ENCODE results near the gene CDH4. TPM values are rescaled to one million over a fixed set of nuclear protein-coding genes. Genes with fewer than 3 reads are reported as not detected.

Gene CDH4
- total RNA-seq, 1 experiment from 2014 or later = 25.0 TPM

DNA sequence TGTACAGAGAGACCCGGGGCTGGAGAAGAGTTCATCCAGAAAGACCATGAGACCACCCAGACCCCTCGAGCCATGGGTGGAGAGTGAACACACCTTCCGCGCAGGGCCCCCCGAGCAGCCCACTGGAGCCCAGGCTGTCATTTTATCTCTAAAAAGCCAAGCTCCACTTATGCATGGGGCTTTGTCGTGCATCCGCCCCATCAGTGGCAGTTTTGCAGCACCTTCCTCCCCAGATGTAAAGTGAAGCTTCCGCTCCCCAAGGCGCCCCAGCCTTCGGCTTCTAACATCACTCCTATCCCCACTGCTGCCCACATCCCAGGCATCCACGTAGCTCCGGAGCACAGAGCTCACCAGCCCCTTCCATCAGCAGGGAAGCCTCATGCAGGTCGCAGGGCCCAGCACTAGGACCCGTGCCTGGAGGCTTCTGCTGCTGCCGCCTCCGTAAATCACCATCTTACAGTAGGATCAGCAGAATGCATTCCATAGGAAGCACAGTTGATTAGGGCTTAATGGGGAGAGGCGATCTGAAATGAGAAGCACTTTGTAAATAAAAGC, 512.5 kb downstream of the CDH4 start:
- DNase-seq (ENCODE audit: unreplicated experiment) = no peak

DNA sequence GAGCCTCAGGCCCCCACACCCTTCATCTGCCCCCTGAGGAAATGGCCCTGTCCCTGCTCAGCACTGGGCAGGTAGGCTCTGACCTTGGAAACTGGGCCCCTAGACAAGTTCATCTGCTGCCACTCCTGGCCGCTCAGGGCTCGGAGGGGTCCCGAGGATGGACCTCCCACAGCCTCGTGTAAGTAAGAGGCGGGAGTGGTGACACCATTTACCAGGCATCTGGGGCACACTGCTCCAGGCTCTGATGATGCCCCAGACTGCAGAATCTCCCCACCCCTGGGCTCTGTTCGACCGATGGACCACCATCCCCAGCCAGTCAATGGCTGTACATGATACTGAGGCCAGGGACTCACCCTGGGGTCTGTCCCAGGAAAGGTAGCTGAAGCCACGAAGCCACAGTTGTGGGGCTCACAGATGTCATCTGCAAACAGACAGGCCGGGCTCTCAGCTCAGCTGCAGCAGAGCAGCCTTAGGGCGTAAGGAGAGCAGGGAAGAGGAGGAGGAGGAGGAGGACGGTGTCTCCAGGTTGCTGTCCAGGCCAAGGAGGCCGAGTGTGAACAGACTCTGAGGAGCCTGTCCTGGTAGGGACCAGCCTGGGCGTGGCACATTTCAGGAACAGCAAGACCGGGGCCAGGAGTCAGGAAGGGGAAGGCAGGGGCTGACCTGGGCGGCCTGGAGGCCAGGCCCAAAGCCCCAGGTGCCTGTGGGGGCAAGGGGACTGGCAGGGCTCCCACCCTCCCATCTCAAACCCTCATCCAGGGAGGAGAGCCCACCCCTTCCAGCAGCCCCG, 513.2 kb downstream of the CDH4 start:
- Mint-ChIP-seq H3K9me3 (ENCODE audit: unreplicated experiment) (no peaks in the 10 kb centered on the region), H3K4me3 (ENCODE audit: unreplicated experiment) (no peak overlapping the region), H3K36me3 (ENCODE audit: insufficient read depth, unreplicated experiment) (peaks cover 5% of the 10 kb centered on the region), H3K4me1 (ENCODE audit: insufficient read depth, unreplicated experiment) (no peaks in the 10 kb centered on the region), H3K27me3 (ENCODE audit: insufficient read depth, unreplicated experiment) (no peaks in the 10 kb centered on the region), H3K27ac (ENCODE audit: low read depth, unreplicated experiment) (no peak overlapping the region)
- TF ChIP-seq, protein P1, sequence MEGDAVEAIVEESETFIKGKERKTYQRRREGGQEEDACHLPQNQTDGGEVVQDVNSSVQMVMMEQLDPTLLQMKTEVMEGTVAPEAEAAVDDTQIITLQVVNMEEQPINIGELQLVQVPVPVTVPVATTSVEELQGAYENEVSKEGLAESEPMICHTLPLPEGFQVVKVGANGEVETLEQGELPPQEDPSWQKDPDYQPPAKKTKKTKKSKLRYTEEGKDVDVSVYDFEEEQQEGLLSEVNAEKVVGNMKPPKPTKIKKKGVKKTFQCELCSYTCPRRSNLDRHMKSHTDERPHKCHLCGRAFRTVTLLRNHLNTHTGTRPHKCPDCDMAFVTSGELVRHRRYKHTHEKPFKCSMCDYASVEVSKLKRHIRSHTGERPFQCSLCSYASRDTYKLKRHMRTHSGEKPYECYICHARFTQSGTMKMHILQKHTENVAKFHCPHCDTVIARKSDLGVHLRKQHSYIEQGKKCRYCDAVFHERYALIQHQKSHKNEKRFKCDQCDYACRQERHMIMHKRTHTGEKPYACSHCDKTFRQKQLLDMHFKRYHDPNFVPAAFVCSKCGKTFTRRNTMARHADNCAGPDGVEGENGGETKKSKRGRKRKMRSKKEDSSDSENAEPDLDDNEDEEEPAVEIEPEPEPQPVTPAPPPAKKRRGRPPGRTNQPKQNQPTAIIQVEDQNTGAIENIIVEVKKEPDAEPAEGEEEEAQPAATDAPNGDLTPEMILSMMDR (IDR thresholded peaks at IDR 0.05; ENCODE audit: unreplicated experiment) = no peak
- intact Hi-C loops (cut with micrococcal nuclease) = no loop called here
- DNase-seq (ENCODE audit: unreplicated experiment) = no peak
- BruUV-seq (replicated peaks) = no TSS peak
- ChIA-PET POLR2A (no interaction called here), CTCF (interaction anchor here (0.6 kb wide), 1 partner anchor 168 kb away, joined by 4 read pairs; no protein-coding TSS in a partner anchor)

More for the DNA sequence above, 512.5 kb downstream of the CDH4 start:
- no peak overlapping the region for H3K27ac Mint-ChIP-seq (ENCODE audit: low read depth, unreplicated experiment)
- H3K4me1 Mint-ChIP-seq (ENCODE audit: insufficient read depth, unreplicated experiment) = no peaks in the 10 kb centered on the region
- no peak overlapping the region for H3K4me3 Mint-ChIP-seq (ENCODE audit: unreplicated experiment)
- CTCF ChIA-PET = interaction anchor here (0.5 to 0.6 kb wide), 2 partner anchors 167 to 220 kb away, joined by 3 to 4 read pairs; no protein-coding TSS in a partner anchor
- peaks cover 3% of the 10 kb centered on the region for H3K36me3 Mint-ChIP-seq (ENCODE audit: insufficient read depth, unreplicated experiment)
- BruUV-seq (replicated peaks) = no TSS peak
- POLR2A ChIA-PET = no interaction called here
- intact Hi-C loops (cut with micrococcal nuclease) = no loop called here
- no peaks in the 10 kb centered on the region for H3K27me3 Mint-ChIP-seq (ENCODE audit: insufficient read depth, unreplicated experiment)
- TF ChIP-seq, protein P1 (IDR thresholded peaks at IDR 0.05; ENCODE audit: unreplicated experiment) = no peak
- no peaks in the 10 kb centered on the region for H3K9me3 Mint-ChIP-seq (ENCODE audit: unreplicated experiment)

DNA sequence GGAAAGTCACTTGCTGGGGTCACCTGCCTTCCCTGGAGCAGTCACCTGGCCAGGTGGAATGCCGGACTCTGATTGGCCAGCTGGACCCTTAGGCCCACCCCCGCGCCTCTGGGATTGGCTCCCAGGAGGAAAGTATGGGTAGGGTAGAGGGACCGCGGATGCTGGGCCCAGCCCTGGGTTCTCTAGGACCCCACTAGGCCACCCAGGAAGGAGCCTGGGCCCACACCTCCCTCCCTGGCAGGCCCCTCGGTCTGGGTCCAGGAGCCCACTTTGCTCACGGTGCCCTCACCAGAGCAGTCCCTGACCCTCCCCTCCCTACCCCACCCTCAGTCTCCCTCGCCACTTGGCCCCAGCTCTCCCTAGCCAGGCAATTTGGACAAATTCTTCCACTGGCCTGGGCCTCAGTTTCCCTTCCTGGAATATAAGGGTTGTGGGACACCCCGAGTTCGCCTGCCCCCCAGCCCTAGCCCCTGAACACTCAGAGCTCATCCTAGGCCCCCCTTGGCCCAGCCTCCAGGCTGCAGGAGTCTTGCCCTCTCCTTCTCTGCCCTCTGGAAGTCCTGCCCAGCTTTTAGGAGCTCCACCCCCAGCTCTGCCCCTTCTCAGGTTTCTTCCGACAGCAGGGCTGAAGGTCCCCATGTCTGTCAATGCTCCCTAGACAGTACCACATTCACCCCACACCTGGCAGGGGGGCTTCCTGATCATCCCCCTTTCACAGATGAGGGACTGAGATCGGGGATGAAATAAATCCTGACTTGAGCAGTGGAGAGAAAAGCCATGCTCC, 514.0 kb downstream of the CDH4 start:
- TF ChIP-seq, protein P1 (IDR thresholded peaks at IDR 0.05; ENCODE audit: unreplicated experiment) = no peak
- ChIA-PET CTCF (no interaction called here), POLR2A (no interaction called here)
- H3K36me3 Mint-ChIP-seq (ENCODE audit: insufficient read depth, unreplicated experiment) = peaks cover 5% of the 10 kb centered on the region
- H3K27me3 Mint-ChIP-seq (ENCODE audit: insufficient read depth, unreplicated experiment) = no peaks in the 10 kb centered on the region
- H3K4me3 Mint-ChIP-seq (ENCODE audit: unreplicated experiment) = no peak overlapping the region
- no peak for DNase-seq (ENCODE audit: unreplicated experiment)
- intact Hi-C loops (cut with micrococcal nuclease) = no loop called here
- no peaks in the 10 kb centered on the region for H3K4me1 Mint-ChIP-seq (ENCODE audit: insufficient read depth, unreplicated experiment)
- BruUV-seq (replicated peaks) = no TSS peak
- no peak overlapping the region for H3K27ac Mint-ChIP-seq (ENCODE audit: low read depth, unreplicated experiment)
- no peaks in the 10 kb centered on the region for H3K9me3 Mint-ChIP-seq (ENCODE audit: unreplicated experiment)

Measured in MCF 10A (cell line).